Pancreas (tissue), 10 donors: Measurements from ENCODE around the gene ZNF391. TPM values are rescaled to one million over a fixed set of nuclear protein-coding genes. Genes with fewer than 3 reads are reported as not detected.
"Not testable (repeated sequence)": the region's sequence is repeated elsewhere in the genome, so short reads cannot be mapped to it uniquely, and the experiment has no call there.

Experiments
- ATAC-seq, 4 donors: fragments of 200-7000 bp; cut with Tn5 transposase; one replicate each; pipeline versions ENCODE4 v1.8.0 to v1.9.1; 2020; ENCODE audit warnings: mild to moderate bottlenecking in 4 of 4, moderate library complexity in 4 of 4
- DNase-seq, 6 donors: peaks; one replicate each; pipeline ENCODE4 v3.0.0-alpha.2; 2020
- FAIRE-seq: peaks from 2 replicates; lab custom pipeline; 2012; peaks lifted over from hg19 to GRCh38; lab: Jason Lieb, UNC
- H3K27ac ChIP-seq, 4 donors: fragments of 200-600 bp; sonication (generic); 1 replicate in 3 of 4; 2 replicates in 1 of 4; pipeline versions ENCODE4 v1.5.0 to v1.8.0; 2020
- H3K27me3 ChIP-seq, 4 donors: fragments of 200-600 bp; one replicate each; pipeline ENCODE4 v1.8.0; 2021
- H3K36me3 ChIP-seq, 3 donors: fragments of 200-600 bp; sonication (generic) in 1 of 3; one replicate each; pipeline versions ENCODE4 v1.5.0 to v1.8.0; 2020 to 2021
- H3K4me1 ChIP-seq, 3 donors: fragments of 200-600 bp; one replicate each; pipeline ENCODE4 v1.8.0; 2021
- H3K4me3 ChIP-seq, 4 donors: fragments of 200-600 bp; sonication (generic) in 2 of 4; one replicate each; pipeline versions ENCODE4 v1.5.0 to v1.8.0; 2020 to 2021
- H3K9me3 ChIP-seq, 4 donors: fragments of 200-600 bp; one replicate each; pipeline ENCODE4 v1.8.0; 2021
- whole genome bisulfite sequencing, 2 donors: extraction: QIAGEN DNeasy Blood & Tissue Kit; methylation state at CpG; one replicate each; pipeline ENCODE4 v1.1.7; 2013; 5-methylcytosine and 5-hydroxymethylcytosine counted together
- intact Hi-C, 3 donors: fragments of 100-400 bp; cut with DNase I; formaldehyde crosslinking; loops; one replicate each; pipeline versions ENCODE4 v1.11.1 to v1.14.2; 2022
- polyA plus RNA-seq, 2 donors: library from polyadenylated mRNA; stranded (reverse); fragments of 200-250 nt; gene quantifications; one replicate each; pipeline ENCODE4 v1.2.3, GENCODE V29; 2013
- total RNA-seq, 6 donors: library from RNA; stranded (reverse); fragmentation: NEBNext Ultra II Directional in 4 of 6; extraction: Animal tissue kit (Norgen Biotek cat#: 25700) in 4 of 6; gene quantifications; one replicate each; pipeline versions ENCODE4 v1.2.1 to v1.2.4, GENCODE V29; 2021 to 2023
- TF ChIP-seq, protein P1 (sequence below), 4 donors: fragments of 200-600 bp; sonication (generic) in 3 of 4; IDR thresholded peaks; one replicate each; pipeline versions ENCODE4 v1.5.0 to v1.8.0; 2021; ENCODE audit warnings: antibody characterized with exemption in 4 of 4
- donor health status: healthy with polysubstance abuse.
- donor health status: DM: no; HTN: no; CAD: no; lungs with moderate emphysema.
- donor health status: DM: no; HTN: no; CAD: no.
- donor health status: control.
- donor health status: control.
- donor health status: Bipolar disorder and iron deficiency.
- donor health status: DM: yes; HTN: yes; CAD: no.
- donor health status: DM: no; HTN: no; CAD: no.
- donor health status: DM: no; HTN: no; CAD: no.
- donor health status: DM: yes; HTN: yes; CAD: no.

Gene ZNF391
- total and polyA plus RNA-seq, 8 donors, result 1.2 to 3.7 (median 2.1) TPM

DNA sequence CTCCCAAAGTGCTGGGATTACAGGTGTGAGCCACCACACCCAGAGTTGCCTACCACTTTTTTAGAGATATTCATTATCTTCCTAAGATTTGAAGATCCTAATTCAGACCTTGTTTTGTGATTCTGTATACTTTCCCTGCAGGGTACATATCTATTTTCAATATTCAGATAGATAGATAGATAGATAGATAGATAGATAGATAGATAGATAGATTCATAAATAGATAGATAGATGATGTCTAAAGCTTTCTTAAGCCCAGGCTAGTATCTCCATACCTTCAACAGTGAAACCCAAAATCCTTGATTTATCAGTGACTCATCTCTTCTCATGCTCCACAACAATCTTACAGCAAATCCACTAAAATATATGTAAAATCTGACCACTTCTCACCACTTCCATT is 30.8 kb downstream of the ZNF391 start:
- Histone ChIP-seq H3K36me3 (no peaks in the 10 kb centered on the region), H3K4me3 (no peak overlapping the region), H3K9me3 (no peaks in the 10 kb centered on the region), H3K27ac (no peak overlapping the region), H3K4me1 (no peaks in the 10 kb centered on the region), H3K27me3 (peaks cover 0 to 2% (median 0%) of the 10 kb centered on the region in 4 donors)
- no peak for FAIRE-seq
- TF ChIP-seq, protein P1, sequence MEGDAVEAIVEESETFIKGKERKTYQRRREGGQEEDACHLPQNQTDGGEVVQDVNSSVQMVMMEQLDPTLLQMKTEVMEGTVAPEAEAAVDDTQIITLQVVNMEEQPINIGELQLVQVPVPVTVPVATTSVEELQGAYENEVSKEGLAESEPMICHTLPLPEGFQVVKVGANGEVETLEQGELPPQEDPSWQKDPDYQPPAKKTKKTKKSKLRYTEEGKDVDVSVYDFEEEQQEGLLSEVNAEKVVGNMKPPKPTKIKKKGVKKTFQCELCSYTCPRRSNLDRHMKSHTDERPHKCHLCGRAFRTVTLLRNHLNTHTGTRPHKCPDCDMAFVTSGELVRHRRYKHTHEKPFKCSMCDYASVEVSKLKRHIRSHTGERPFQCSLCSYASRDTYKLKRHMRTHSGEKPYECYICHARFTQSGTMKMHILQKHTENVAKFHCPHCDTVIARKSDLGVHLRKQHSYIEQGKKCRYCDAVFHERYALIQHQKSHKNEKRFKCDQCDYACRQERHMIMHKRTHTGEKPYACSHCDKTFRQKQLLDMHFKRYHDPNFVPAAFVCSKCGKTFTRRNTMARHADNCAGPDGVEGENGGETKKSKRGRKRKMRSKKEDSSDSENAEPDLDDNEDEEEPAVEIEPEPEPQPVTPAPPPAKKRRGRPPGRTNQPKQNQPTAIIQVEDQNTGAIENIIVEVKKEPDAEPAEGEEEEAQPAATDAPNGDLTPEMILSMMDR (IDR thresholded peaks at IDR 0.05), result no peak
- DNase-seq, result no peak
- intact Hi-C loops, result no loop called here
- no peak for ATAC-seq

GRCh38 chr6:27422651-27423332 is 34.2 kb downstream of the ZNF391 start:
- Histone ChIP-seq H3K4me3 (no peak overlapping the region), H3K36me3 (no peaks in the 10 kb centered on the region), H3K27ac (no peak overlapping the region), H3K27me3 (peaks cover 0 to 2% (median 0%) of the 10 kb centered on the region in 4 donors), H3K9me3 (no peaks in the 10 kb centered on the region), H3K4me1 (no peaks in the 10 kb centered on the region)
- no peak for ATAC-seq
- no peak for FAIRE-seq
- DNase-seq, result no peak
- 55 to 57% methylated on average over 32 of the region's 32 CpGs for WGBS, 2 donors
- TF ChIP-seq, protein P1 (IDR thresholded peaks at IDR 0.05), result no peak
- intact Hi-C loops, result no loop called here

DNA sequence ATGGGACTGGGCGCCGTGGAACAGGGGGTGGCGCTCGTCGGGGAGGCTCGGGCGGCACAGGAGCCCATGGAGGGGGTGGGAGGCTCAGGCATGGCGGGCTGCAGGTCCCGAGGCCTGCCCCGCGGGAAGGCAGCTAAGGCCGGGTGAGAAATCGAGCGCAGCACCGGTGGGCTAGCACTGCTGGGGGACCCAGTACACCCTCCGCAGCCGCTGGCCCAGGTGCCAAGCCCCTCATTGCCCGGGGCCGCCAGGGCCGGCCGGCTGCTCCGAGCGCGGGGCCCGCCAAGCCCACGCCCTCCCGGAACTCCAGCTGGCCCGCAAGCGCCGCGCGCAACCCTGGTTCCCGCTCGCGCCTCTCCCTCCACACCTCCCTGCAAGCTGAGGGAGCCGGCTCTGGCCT is 36.3 kb downstream of the ZNF391 start:
- H3K9me3 ChIP-seq, ATAC-seq, FAIRE-seq, H3K4me1 ChIP-seq, H3K27me3 ChIP-seq, H3K27ac ChIP-seq, intact Hi-C loops, H3K36me3 ChIP-seq, DNase-seq, H3K4me3 ChIP-seq: not testable (repeated sequence)
- 80 to 81% methylated on average over 34 to 36 of the region's 36 CpGs for WGBS, 2 donors

GRCh38 chr6:27426045-27426620 is 37.6 kb downstream of the ZNF391 start:
- WGBS, 2 donors, result 41 to 57% methylated on average over 4 of the region's 4 CpGs
- H3K27me3 ChIP-seq, result no peaks in the 10 kb centered on the region
- H3K9me3 ChIP-seq, result no peaks in the 10 kb centered on the region
- ATAC-seq, result no peak
- TF ChIP-seq, protein P1 (IDR thresholded peaks at IDR 0.05), result no peak
- no peak for FAIRE-seq
- H3K27ac ChIP-seq, result no peak overlapping the region
- intact Hi-C loops, result no loop called here
- no peaks in the 10 kb centered on the region for H3K4me1 ChIP-seq
- no peaks in the 10 kb centered on the region for H3K36me3 ChIP-seq
- no peak overlapping the region for H3K4me3 ChIP-seq
- no peak for DNase-seq

- Histone ChIP-seq H3K27me3 (no peaks in the 10 kb centered on the region), H3K4me1 (no peaks in the 10 kb centered on the region), H3K36me3 (no peaks in the 10 kb centered on the region), H3K9me3 (no peaks in the 10 kb centered on the region), H3K27ac (no peak overlapping the region), H3K4me3 (no peak overlapping the region)
- no peak for ATAC-seq
- DNase-seq, result no peak
- no peak for FAIRE-seq
- TF ChIP-seq, protein P1 (IDR thresholded peaks at IDR 0.05), result no peak
- WGBS, 2 donors, result 64 to 79% methylated on average over 4 of the region's 4 CpGs
- intact Hi-C loops, result no loop called here
Measured at GRCh38 chr6:27428502-27428901, 39.9 kb downstream of the ZNF391 start.
